ENCODE results near the gene ABCB9. TPM values are rescaled to one million over a fixed set of nuclear protein-coding genes. Genes with fewer than 3 reads are reported as not detected.

Gene ABCB9
- total and polyA plus RNA-seq, 2 donors (not counting 1 experiment from before 2014, with no cell fraction given), result 2.1 to 3.7 TPM

DNA sequence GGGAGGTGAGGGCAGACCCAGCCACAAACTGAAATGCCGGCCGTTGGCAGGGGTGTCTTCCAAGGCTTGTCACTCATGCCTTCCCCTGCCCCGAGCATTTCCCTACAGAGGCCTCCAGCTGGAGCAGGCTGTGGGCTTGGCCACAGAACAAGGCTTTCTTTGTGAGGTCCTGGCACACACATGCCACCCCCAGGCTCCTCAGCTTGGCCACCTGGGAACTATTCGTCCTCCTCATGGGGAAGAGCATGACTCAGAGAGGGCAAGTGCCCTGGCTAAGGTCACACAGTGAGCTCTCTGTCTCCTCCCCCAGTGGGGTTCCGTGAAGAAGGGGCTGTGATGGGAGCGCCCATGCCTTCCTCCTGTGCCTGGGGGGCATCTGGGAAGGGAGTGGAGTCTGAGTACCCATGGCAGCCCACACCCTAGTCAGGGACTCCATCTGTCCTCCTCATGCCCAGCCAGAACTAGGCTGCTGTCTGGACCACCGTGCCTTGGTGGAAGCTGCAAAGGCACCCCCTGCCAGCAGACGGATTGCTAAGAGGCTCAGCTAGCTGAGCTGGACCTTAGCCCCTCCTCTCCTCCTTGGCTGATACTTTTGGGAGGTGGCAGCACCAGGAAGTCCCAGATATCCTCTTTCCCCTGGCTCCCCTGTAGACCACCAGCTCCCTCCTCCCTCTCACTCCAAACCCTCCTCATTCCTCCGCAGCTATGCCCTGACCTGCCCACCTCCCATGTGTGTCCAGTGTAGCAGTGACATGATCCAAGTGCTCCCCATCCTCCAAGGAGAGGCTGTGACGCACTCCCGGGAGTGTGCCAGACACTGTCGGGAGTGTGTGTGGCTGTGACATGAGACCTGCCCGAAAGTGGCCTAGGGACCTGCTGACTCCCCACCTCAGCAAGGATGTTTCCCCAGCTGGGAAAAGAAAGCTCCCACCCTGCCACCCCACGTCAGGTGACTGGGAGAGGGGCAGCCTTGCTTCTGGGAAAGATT, 21.4 kb downstream of the ABCB9 start:
- no peaks in the 10 kb centered on the region for H3K9me3 Mint-ChIP-seq (ENCODE audit: insufficient read depth)
- Histone ChIP-seq H2AFZ (ENCODE audit: insufficient read depth, low read depth, low read length, poor library complexity, severe bottlenecking) (no peak overlapping the region), H3K4me2 (replicated peaks; ENCODE audit: low read depth, low read length, poor library complexity, severe bottlenecking) (no peak overlapping the region), H3K4me3 (ENCODE audit: control extremely low read depth in 1 of 5, extremely low read depth in 1 of 5, insufficient read depth in 1 of 5, low read depth in 2 of 5, low read length in 4 of 5) (no peak overlapping the region), H3K9ac (ENCODE audit: low read length) (no peak overlapping the region), H4K20me1 (ENCODE audit: control insufficient read depth, insufficient read depth, low read length, poor library complexity, severe bottlenecking) (no peaks in the 10 kb centered on the region), H3K4me1 (ENCODE audit: control insufficient read depth in 2 of 2, insufficient read depth in 2 of 2, low read length in 2 of 2) (peaks cover 23 to 30% of the 10 kb centered on the region in 2 donors), H3K36me3 (replicated peaks in 1 of 2; ENCODE audit: control extremely low read depth in 1 of 2, control insufficient read depth in 1 of 2, extremely low read depth in 1 of 2, insufficient read depth in 2 of 2, low read length in 1 of 2) (no peaks in the 10 kb centered on the region), H3K27ac (ENCODE audit: low read length in 2 of 2) (no peak overlapping the region), H3K79me2 (ENCODE audit: control insufficient read depth, insufficient read depth, low read length) (no peaks in the 10 kb centered on the region), H3K9me3 (ENCODE audit: control extremely low read depth in 1 of 3, control insufficient read depth in 2 of 3, insufficient read depth in 1 of 3, low read length in 2 of 3) (peaks cover 0 to 3% (median 0%) of the 10 kb centered on the region in 3 donors), H3K27me3 (replicated peaks in 1 of 4; ENCODE audit: control extremely low read depth in 1 of 4, control insufficient read depth in 3 of 4, insufficient read depth in 4 of 4, low read length in 3 of 4) (no peaks in the 10 kb centered on the region)
- peaks cover 38% of the 10 kb centered on the region for H3K4me1 Mint-ChIP-seq
- intact Hi-C loops (cut with micrococcal nuclease), result no loop called here
- ChIA-PET POLR2A (interaction anchor here (0.7 to 1.2 kb wide), 4 partner anchors 55 to 293 kb away, joined by 3 to 13 read pairs (median 4); no protein-coding TSS in a partner anchor), CTCF (interaction anchor here (0.5 to 16.2 kb wide), 7 partner anchors 11 to 749 kb away, joined by 3 to 388 read pairs (median 5); no protein-coding TSS in a partner anchor)
- ATAC-seq (ENCODE audit: low read depth) (no peak), DNase-seq (no peak)
- H3K4me3 Mint-ChIP-seq, result no peak overlapping the region
- 92% methylated on average over 13 of the region's 14 CpGs for WGBS (ENCODE audit: insufficient coverage)
- H3K27ac Mint-ChIP-seq, result no peak overlapping the region
- TF ChIP-seq CTCF (IDR thresholded peaks at IDR 0.05) (no peak), EZH2 (IDR thresholded peaks at IDR 0.05; ENCODE audit: borderline replicate concordance, insufficient read depth, low read depth, low read length, poor library complexity, severe bottlenecking) (no peak)
- no peaks in the 10 kb centered on the region for H3K27me3 Mint-ChIP-seq

DNA sequence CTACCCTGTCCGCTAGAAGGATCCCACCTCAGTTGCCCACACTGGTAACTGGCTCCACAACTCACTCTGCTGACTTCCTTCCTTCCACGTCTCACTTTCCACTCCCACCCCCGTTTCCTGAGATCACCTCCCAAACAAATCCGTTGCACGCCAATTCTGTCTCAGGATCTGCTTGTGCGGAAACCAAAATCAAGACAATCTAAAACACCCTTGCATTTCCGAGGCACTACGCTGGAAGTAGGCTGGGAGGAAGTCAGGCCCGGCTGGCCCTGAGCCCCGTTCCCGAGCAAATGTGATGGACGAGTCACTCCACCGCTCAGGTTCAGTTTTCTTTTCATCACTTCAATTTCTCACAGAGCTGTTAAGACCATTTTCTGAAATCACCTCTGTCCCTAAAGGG, 23.1 kb downstream of the ABCB9 start:
- Histone ChIP-seq H3K4me1 (ENCODE audit: control insufficient read depth in 2 of 2, insufficient read depth in 2 of 2, low read length in 2 of 2) (peaks cover 23 to 30% of the 10 kb centered on the region in 2 donors), H2AFZ (ENCODE audit: insufficient read depth, low read depth, low read length, poor library complexity, severe bottlenecking) (peak overlapping the region; percentile 22), H3K27me3 (replicated peaks in 1 of 4; ENCODE audit: control extremely low read depth in 1 of 4, control insufficient read depth in 3 of 4, insufficient read depth in 4 of 4, low read length in 3 of 4) (no peaks in the 10 kb centered on the region), H4K20me1 (ENCODE audit: control insufficient read depth, insufficient read depth, low read length, poor library complexity, severe bottlenecking) (no peaks in the 10 kb centered on the region), H3K4me3 (ENCODE audit: control extremely low read depth in 1 of 5, extremely low read depth in 1 of 5, insufficient read depth in 1 of 5, low read depth in 2 of 5, low read length in 4 of 5) (no peak overlapping the region), H3K4me2 (replicated peaks; ENCODE audit: low read depth, low read length, poor library complexity, severe bottlenecking) (peak overlapping the region; percentile 30), H3K79me2 (ENCODE audit: control insufficient read depth, insufficient read depth, low read length) (no peaks in the 10 kb centered on the region), H3K9me3 (ENCODE audit: control extremely low read depth in 1 of 3, control insufficient read depth in 2 of 3, insufficient read depth in 1 of 3, low read length in 2 of 3) (peaks cover 0 to 3% (median 0%) of the 10 kb centered on the region in 3 donors), H3K9ac (ENCODE audit: low read length) (no peak overlapping the region), H3K36me3 (replicated peaks in 1 of 2; ENCODE audit: control extremely low read depth in 1 of 2, control insufficient read depth in 1 of 2, extremely low read depth in 1 of 2, insufficient read depth in 2 of 2, low read length in 1 of 2) (no peaks in the 10 kb centered on the region), H3K27ac (ENCODE audit: low read length in 2 of 2) (no peak overlapping the region)
- WGBS (ENCODE audit: insufficient coverage), result 47% methylated on average over 12 of the region's 13 CpGs
- TF ChIP-seq CTCF (IDR thresholded peaks at IDR 0.05) (no peak), EZH2 (IDR thresholded peaks at IDR 0.05; ENCODE audit: borderline replicate concordance, insufficient read depth, low read depth, low read length, poor library complexity, severe bottlenecking) (no peak)
- intact Hi-C loops (cut with micrococcal nuclease), result no loop called here
- Mint-ChIP-seq H3K4me3 (no peak overlapping the region), H3K27me3 (no peaks in the 10 kb centered on the region), H3K9me3 (ENCODE audit: insufficient read depth) (no peaks in the 10 kb centered on the region), H3K4me1 (peaks cover 37% of the 10 kb centered on the region), H3K27ac (no peak overlapping the region)
- DNase-seq (no peak), ATAC-seq (ENCODE audit: low read depth) (no peak)
- ChIA-PET POLR2A (no interaction called here), CTCF (interaction anchor here (1.0 to 16.2 kb wide), 3 partner anchors 9 to 79 kb away, joined by 4 to 388 read pairs (median 7); no protein-coding TSS in a partner anchor)

All from B cell (primary cell).